Immature natural killer cell (primary cell): ENCODE measurements around the gene EML4. TPM values are rescaled to one million over a fixed set of nuclear protein-coding genes. Genes with fewer than 3 reads are reported as not detected.
"Not testable (repeated sequence)": the region's sequence is repeated elsewhere in the genome, so short reads cannot be mapped to it uniquely, and the experiment has no call there.

Experiments
- DNase-seq, 3 donors: peaks; one replicate each; pipeline ENCODE4 v3.0.0; 2022; ENCODE audit warnings: mixed read lengths in 1 of 3
- H3K27ac Mint-ChIP-seq, 6 donors: one replicate each; pipeline ENCODE4 v1.8.0; 2020; ENCODE audit warnings: mixed read lengths in 6 of 6, mild to moderate bottlenecking in 5 of 6, inconsistent platforms in 4 of 6, moderate library complexity in 3 of 6
- H3K27me3 Mint-ChIP-seq, 3 donors: one replicate each; pipeline ENCODE4 v1.8.0; 2020 to 2021; ENCODE audit warnings: low read depth in 3 of 3, mild to moderate bottlenecking in 3 of 3, mixed read lengths in 3 of 3, moderate library complexity in 3 of 3, inconsistent platforms in 1 of 3
- H3K36me3 Mint-ChIP-seq, 3 donors: one replicate each; pipeline ENCODE4 v1.8.0; 2020; ENCODE audit warnings: mixed read lengths in 3 of 3, inconsistent platforms in 2 of 3, mild to moderate bottlenecking in 2 of 3
- H3K4me1 Mint-ChIP-seq, 2 donors: one replicate each; pipeline ENCODE4 v1.8.0; 2020; ENCODE audit warnings: inconsistent platforms in 2 of 2, mild to moderate bottlenecking in 2 of 2, mixed read lengths in 2 of 2, moderate library complexity in 1 of 2
- H3K4me3 Mint-ChIP-seq, 5 donors: one replicate each; pipeline ENCODE4 v1.8.0; 2020; ENCODE audit warnings: mild to moderate bottlenecking in 5 of 5, mixed read lengths in 5 of 5, inconsistent platforms in 3 of 5, moderate library complexity in 3 of 5
- H3K9me3 Mint-ChIP-seq, 6 donors: one replicate each; pipeline ENCODE4 v1.8.0; 2020; ENCODE audit warnings: mild to moderate bottlenecking in 6 of 6, mixed read lengths in 6 of 6, inconsistent platforms in 4 of 6, moderate library complexity in 3 of 6
- polyA plus RNA-seq, 3 donors: library from polyadenylated mRNA; unstranded; fragments of 300-500 nt; fragmentation: Illumina TruSeq; gene quantifications; one replicate each; pipeline ENCODE4 v1.2.3, GENCODE V29; 2021

Gene EML4, protein sequence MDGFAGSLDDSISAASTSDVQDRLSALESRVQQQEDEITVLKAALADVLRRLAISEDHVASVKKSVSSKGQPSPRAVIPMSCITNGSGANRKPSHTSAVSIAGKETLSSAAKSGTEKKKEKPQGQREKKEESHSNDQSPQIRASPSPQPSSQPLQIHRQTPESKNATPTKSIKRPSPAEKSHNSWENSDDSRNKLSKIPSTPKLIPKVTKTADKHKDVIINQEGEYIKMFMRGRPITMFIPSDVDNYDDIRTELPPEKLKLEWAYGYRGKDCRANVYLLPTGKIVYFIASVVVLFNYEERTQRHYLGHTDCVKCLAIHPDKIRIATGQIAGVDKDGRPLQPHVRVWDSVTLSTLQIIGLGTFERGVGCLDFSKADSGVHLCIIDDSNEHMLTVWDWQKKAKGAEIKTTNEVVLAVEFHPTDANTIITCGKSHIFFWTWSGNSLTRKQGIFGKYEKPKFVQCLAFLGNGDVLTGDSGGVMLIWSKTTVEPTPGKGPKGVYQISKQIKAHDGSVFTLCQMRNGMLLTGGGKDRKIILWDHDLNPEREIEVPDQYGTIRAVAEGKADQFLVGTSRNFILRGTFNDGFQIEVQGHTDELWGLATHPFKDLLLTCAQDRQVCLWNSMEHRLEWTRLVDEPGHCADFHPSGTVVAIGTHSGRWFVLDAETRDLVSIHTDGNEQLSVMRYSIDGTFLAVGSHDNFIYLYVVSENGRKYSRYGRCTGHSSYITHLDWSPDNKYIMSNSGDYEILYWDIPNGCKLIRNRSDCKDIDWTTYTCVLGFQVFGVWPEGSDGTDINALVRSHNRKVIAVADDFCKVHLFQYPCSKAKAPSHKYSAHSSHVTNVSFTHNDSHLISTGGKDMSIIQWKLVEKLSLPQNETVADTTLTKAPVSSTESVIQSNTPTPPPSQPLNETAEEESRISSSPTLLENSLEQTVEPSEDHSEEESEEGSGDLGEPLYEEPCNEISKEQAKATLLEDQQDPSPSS
- 10 to 100 TPM; 16.1 to 35.3 (median 28.9) TPM for polyA plus RNA-seq

- H3K4me1 Mint-ChIP-seq, result peaks cover 9 to 13% of the 10 kb centered on the region in 2 donors
- peaks cover 2 to 3% (median 3%) of the 10 kb centered on the region in 3 donors for H3K27me3 Mint-ChIP-seq
- DNase-seq, result peak; percentile 91 to 93 (median 92)
- no peaks in the 10 kb centered on the region for H3K9me3 Mint-ChIP-seq
- peak within 1 kb of the TSS in 4 of 6 donors; percentile 77 to 91 (median 84) for H3K27ac Mint-ChIP-seq
- peak within 1 kb of the TSS in 2 of 5 donors; percentile 54 to 63 for H3K4me3 Mint-ChIP-seq
- H3K36me3 Mint-ChIP-seq, result no peaks in the 10 kb centered on the region
These were observed at the start of gene EML4 for GRCh38 chr2:42169100-42169873. EML4 (plus strand) TSS chr2:42169353; CDS start chr2:42169612, 259 bp downstream.

GRCh38 chr2:42123426-42123825 is 45.7 kb upstream of the EML4 start:
- Mint-ChIP-seq H3K27me3 (peaks cover 0 to 7% (median 3%) of the 10 kb centered on the region in 3 donors), H3K4me1 (peaks cover 46 to 57% of the 10 kb centered on the region in 2 donors), H3K4me3 (peak overlapping the region in 3 of 5 donors; percentile 15 to 61 (median 35)), H3K36me3 (peaks cover 0 to 6% (median 5%) of the 10 kb centered on the region in 3 donors), H3K9me3 (peaks cover 0 to 15% (median 2%) of the 10 kb centered on the region in 6 donors), H3K27ac (peak overlapping the region; percentile 50 to 90 (median 84))
- no peak for DNase-seq

DNA sequence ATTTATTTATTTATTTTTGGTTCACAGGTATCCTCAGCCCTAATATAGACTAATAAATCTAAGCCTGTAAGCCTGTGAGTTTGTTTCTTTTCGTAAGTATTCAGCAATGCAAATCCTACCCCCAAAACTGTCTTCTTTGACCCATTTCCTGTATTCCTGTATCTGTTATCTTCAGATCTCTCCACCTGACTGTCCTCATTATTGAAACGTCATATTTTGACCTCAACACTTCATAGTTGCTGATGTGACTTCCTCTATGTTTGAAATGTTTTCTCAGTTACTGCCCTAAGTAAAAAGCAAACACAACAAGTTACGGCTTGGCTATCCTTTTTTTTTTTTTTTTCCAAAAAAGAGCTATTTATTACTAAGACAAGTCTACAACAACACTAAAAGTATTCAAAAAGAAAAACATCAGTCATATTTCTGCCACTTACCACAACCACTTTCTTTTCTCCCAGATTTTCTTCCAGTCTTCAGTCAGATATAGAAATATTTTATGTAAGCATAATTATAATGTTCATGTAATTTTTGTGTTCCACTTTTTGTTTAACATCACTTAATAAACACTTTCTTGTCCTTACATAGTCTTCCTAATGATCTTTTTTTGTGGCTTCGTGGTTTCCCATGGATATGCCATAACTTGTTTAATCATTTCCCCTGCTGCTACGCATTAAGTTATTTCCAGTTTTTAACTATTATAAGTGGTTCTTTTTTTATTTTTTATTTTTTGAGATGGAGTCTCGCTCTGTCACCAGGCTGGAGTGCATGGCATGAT is 45.0 kb upstream of the EML4 start:
- H3K9me3 Mint-ChIP-seq, result peaks cover 0 to 15% (median 2%) of the 10 kb centered on the region in 6 donors
- peaks cover 0 to 6% (median 5%) of the 10 kb centered on the region in 3 donors for H3K36me3 Mint-ChIP-seq
- DNase-seq, result peak; percentile 79 to 84 (median 80)
- peaks cover 53 to 60% of the 10 kb centered on the region in 2 donors for H3K4me1 Mint-ChIP-seq
- H3K4me3 Mint-ChIP-seq, result peak overlapping the region; percentile 9 to 69 (median 30)
- H3K27ac Mint-ChIP-seq, result peak overlapping the region; percentile 50 to 90 (median 84)
- H3K27me3 Mint-ChIP-seq, result peaks cover 0 to 7% (median 3%) of the 10 kb centered on the region in 3 donors

- peaks cover 0 to 6% (median 5%) of the 10 kb centered on the region in 3 donors for H3K36me3 Mint-ChIP-seq
- peaks cover 0 to 7% (median 3%) of the 10 kb centered on the region in 3 donors for H3K27me3 Mint-ChIP-seq
- H3K9me3 Mint-ChIP-seq, result peaks cover 0 to 15% (median 2%) of the 10 kb centered on the region in 6 donors
- H3K27ac Mint-ChIP-seq, result peak overlapping the region; percentile 1 to 85 (median 52)
- H3K4me3 Mint-ChIP-seq, result peak overlapping the region in 2 of 5 donors; percentile 31 to 53
- DNase-seq, result no peak
- H3K4me1 Mint-ChIP-seq, result peaks cover 69 to 75% of the 10 kb centered on the region in 2 donors
These were observed 43.1 kb upstream of the EML4 start for GRCh38 chr2:42125841-42126594.

DNA sequence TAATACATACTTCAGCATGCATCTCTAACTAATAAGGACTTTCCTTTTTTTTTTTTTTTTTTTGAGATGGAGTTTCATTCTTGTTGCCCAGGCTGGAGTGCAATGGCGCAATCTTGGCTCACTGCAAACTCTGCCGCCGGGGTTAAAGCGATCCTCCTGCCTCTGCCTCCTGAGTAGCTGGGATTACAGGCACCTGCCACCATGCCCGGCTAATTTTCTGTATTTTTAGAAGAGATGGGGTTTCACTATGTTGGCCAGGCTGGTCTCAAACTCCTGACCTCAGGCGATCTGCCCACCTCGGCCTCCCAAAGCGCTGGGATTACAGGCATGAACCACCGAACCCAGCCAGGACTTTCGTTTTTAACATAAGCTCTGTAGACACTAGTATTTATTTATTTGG is 42.3 kb upstream of the EML4 start:
- not testable (repeated sequence) for H3K27me3 Mint-ChIP-seq, DNase-seq, H3K9me3 Mint-ChIP-seq, H3K36me3 Mint-ChIP-seq
- H3K4me1 Mint-ChIP-seq, result peaks cover 77 to 84% of the 10 kb centered on the region in 2 donors
- H3K27ac Mint-ChIP-seq, result peak overlapping the region; percentile 80 to 94 (median 86)
- H3K4me3 Mint-ChIP-seq, result peak overlapping the region in 3 of 5 donors; percentile 3 to 74 (median 38)

GRCh38 chr2:42127425-42128424 is 41.4 kb upstream of the EML4 start:
- Mint-ChIP-seq H3K36me3 (no peaks in the 10 kb centered on the region), H3K4me1 (peaks cover 86 to 92% of the 10 kb centered on the region in 2 donors), H3K9me3 (peaks cover 0 to 5% (median 0%) of the 10 kb centered on the region in 6 donors), H3K4me3 (peak overlapping the region; percentile 12 to 74 (median 38)), H3K27ac (peak overlapping the region; percentile 80 to 94 (median 86)), H3K27me3 (peaks cover 0 to 4% (median 1%) of the 10 kb centered on the region in 3 donors)
- DNase-seq, result peak in 1 of 3 donors; percentile 31

DNA sequence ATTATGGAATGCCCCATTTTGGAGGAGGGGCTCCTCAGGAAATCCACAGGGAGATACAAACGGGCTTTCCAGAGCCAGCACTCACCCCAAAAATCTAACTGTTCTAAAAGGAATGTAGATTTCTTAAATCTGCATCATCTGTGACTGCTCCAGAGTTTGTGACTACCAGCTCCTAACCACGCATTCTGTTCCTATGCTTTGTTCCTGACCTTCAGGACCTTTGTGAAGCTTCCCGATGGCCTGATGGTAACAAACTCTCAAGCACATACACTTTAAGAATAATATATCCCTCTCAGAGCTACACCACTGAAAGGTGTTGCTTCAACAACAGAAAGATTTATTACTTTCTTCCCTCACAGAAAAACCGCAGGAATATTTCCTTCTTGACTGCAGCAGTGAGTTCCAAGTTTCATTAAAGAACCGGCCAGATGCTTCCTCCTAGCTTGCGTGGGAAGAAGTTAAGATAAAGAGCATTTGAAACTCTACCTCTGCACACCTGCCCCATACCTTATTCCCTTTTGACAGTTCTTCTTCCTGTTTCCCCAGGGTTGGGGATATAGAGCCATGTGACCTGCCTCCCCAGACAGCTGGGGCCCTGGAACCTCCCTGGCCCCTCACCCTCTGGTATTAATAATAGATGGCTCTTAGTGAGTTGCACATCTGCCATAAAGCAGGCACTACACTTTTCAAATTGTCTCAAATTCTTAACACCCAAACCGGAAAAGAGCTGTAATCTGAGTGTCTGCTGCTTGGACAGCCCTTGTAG is 40.2 kb upstream of the EML4 start:
- peaks cover 91 to 95% of the 10 kb centered on the region in 2 donors for H3K4me1 Mint-ChIP-seq
- peak overlapping the region; percentile 25 to 73 (median 62) for H3K4me3 Mint-ChIP-seq
- H3K9me3 Mint-ChIP-seq, result no peaks in the 10 kb centered on the region
- H3K27me3 Mint-ChIP-seq, result peaks cover 1 to 4% (median 4%) of the 10 kb centered on the region in 3 donors
- H3K36me3 Mint-ChIP-seq, result no peaks in the 10 kb centered on the region
- DNase-seq, result peak in 1 of 3 donors; percentile 29
- H3K27ac Mint-ChIP-seq, result peak overlapping the region; percentile 80 to 94 (median 86)

- DNase-seq, result no peak
- Mint-ChIP-seq H3K4me1 (peaks cover 86 to 91% of the 10 kb centered on the region in 2 donors), H3K9me3 (no peaks in the 10 kb centered on the region), H3K4me3 (peak overlapping the region; percentile 25 to 73 (median 54)), H3K36me3 (no peaks in the 10 kb centered on the region), H3K27ac (peak overlapping the region; percentile 72 to 94 (median 85)), H3K27me3 (peaks cover 1 to 4% (median 4%) of the 10 kb centered on the region in 3 donors)
These were observed 39.7 kb upstream of the EML4 start for GRCh38 chr2:42129487-42129852.

DNA sequence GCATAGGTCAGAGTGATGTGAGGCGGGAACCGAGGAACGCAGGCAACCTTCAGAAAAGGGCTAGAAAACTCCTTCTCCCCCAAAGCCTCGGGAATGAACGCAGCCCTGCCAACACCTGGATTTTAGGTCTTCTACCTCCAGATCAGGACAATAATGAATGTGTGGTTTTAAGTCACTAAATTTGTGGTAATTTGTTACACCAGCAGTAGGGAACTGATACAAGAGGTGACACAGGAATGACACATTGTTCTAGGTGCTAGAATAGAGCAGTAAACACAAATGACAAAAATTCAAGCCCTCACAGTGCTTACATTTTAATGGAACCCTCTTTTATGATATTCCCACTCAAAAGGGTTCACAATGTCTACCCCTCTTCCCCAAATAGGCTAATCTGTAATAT is 39.2 kb upstream of the EML4 start:
- Mint-ChIP-seq H3K4me1 (peaks cover 82 to 89% of the 10 kb centered on the region in 2 donors), H3K27ac (peak overlapping the region; percentile 64 to 94 (median 82)), H3K9me3 (no peaks in the 10 kb centered on the region), H3K4me3 (no peak overlapping the region), H3K27me3 (peaks cover 1 to 4% (median 4%) of the 10 kb centered on the region in 3 donors), H3K36me3 (no peaks in the 10 kb centered on the region)
- no peak for DNase-seq

- Mint-ChIP-seq H3K4me1 (peaks cover 82 to 90% of the 10 kb centered on the region in 2 donors), H3K27ac (peak overlapping the region in 5 of 6 donors; percentile 51 to 100 (median 99))
- not testable (repeated sequence) for H3K36me3 Mint-ChIP-seq, H3K9me3 Mint-ChIP-seq, H3K4me3 Mint-ChIP-seq, H3K27me3 Mint-ChIP-seq, DNase-seq
These were observed 38.3 kb upstream of the EML4 start for GRCh38 chr2:42130858-42131257.
